Suppressor macrophage (primary cell): ENCODE measurements around the gene DRC7.

ENCODE experiments used
- DNase-seq, 4 experiments: peaks; one replicate each; pipeline ENCODE4 v3.0.0-alpha.2; 2020 to 2022

The DRC7 gene

GRCh38 chr16:57677622-57678369 is 16.8 kb upstream of the DRC7 start:
- no peak for DNase-seq

- no peak for DNase-seq
Observed at GRCh38 chr16:57679016-57679415, 15.6 kb upstream of the DRC7 start.

GRCh38 chr16:57679767-57680482 is 14.7 kb upstream of the DRC7 start:
- DNase-seq, result no peak

- no peak for DNase-seq
Observed at GRCh38 chr16:57680842-57681375, 13.7 kb upstream of the DRC7 start.

GRCh38 chr16:57681950-57682728 is 12.5 kb upstream of the DRC7 start:
- DNase-seq, result no peak

GRCh38 chr16:57682809-57683635 is 11.6 kb upstream of the DRC7 start:
- DNase-seq, result no peak

- peak in 3 of 4 experiments; percentile 10 to 36 (median 28) for DNase-seq
Observed at GRCh38 chr16:57683636-57684545, 10.7 kb upstream of the DRC7 start.

GRCh38 chr16:57684626-57685358 is 9.8 kb upstream of the DRC7 start:
- DNase-seq, result no peak

- DNase-seq, result no peak
Observed at GRCh38 chr16:57685633-57686032, 9.0 kb upstream of the DRC7 start.

- no peak for DNase-seq
Observed at GRCh38 chr16:57686577-57686976, 8.0 kb upstream of the DRC7 start.

GRCh38 chr16:57687363-57687929 is 7.2 kb upstream of the DRC7 start:
- DNase-seq, result peak in 1 of 4 experiments; percentile 17

- DNase-seq, result no peak
Observed at GRCh38 chr16:57688487-57688986, 6.1 kb upstream of the DRC7 start.

- DNase-seq, result no peak
Observed at GRCh38 chr16:57688987-57689761, 5.4 kb upstream of the DRC7 start.

GRCh38 chr16:57689762-57690558 is 4.6 kb upstream of the DRC7 start:
- peak; percentile 36 to 59 (median 46) for DNase-seq

- peak in 3 of 4 experiments; percentile 24 to 34 (median 31) for DNase-seq
Observed at GRCh38 chr16:57690782-57691471, 3.7 kb upstream of the DRC7 start.

GRCh38 chr16:57692636-57693035 is 2.0 kb upstream of the DRC7 start:
- no peak for DNase-seq

- DNase-seq, result no peak
Observed at GRCh38 chr16:57693550-57693949, 1.1 kb upstream of the DRC7 start.
